ENCODE data around the gene PAGE2B. TPM values are rescaled to one million over a fixed set of nuclear protein-coding genes. Genes with fewer than 3 reads are reported as not detected.
A peak's percentile ranks its signal among the peaks of the same experiment; 100 is the strongest.

Gene PAGE2B
- total and polyA plus RNA-seq, 9 of the 15 experiments (the other 6 are each of a cell fraction or from before 2014, with no cell fraction given), result 1.8 to 36.0 (median 16.5) TPM

- TF ChIP-seq CTCFL (IDR thresholded peaks at IDR 0.05; ENCODE audit: borderline replicate concordance, insufficient read depth, low read depth, low read length, poor library complexity, severe bottlenecking) (no peak), TARDBP (IDR thresholded peaks at IDR 0.05) (no peak), EP400 (IDR thresholded peaks at IDR 0.05) (0 out of 2 replicates have a peak, but pooled peaks have one; percentile 14), PYGO2 (tag; IDR thresholded peaks at IDR 0.05) (no peak), HSF4 (CRISPR knock-in tag; IDR thresholded peaks at IDR 0.05; ENCODE audit: borderline replicate concordance) (no peak), ESRRB (CRISPR knock-in tag; IDR thresholded peaks at IDR 0.05; ENCODE audit: borderline replicate concordance) (no peak), RCOR1 (IDR thresholded peaks at IDR 0.05; ENCODE audit: borderline replicate concordance in 1 of 2, low read depth in 2 of 2, low read length in 2 of 2) (peak; percentile 64 to 79; a peak in 3 of 4 replicates), CBX5 (IDR thresholded peaks at IDR 0.05; ENCODE audit: borderline replicate concordance, low read depth) (no peak), ZKSCAN3 (CRISPR knock-in tag; IDR thresholded peaks at IDR 0.05) (no peak), FOXK1 (CRISPR knock-in tag; IDR thresholded peaks at IDR 0.05; ENCODE audit: borderline replicate concordance) (no peak), HDAC6 (IDR thresholded peaks at IDR 0.05; ENCODE audit: low read depth, low read length) (no peak), SMARCB1 (IDR thresholded peaks at IDR 0.05; ENCODE audit: insufficient read length, low read depth) (no peak), POLR2A (conservative IDR thresholded peaks at IDR 0.05) (no peak)
- TF ChIP-seq, protein P1, sequence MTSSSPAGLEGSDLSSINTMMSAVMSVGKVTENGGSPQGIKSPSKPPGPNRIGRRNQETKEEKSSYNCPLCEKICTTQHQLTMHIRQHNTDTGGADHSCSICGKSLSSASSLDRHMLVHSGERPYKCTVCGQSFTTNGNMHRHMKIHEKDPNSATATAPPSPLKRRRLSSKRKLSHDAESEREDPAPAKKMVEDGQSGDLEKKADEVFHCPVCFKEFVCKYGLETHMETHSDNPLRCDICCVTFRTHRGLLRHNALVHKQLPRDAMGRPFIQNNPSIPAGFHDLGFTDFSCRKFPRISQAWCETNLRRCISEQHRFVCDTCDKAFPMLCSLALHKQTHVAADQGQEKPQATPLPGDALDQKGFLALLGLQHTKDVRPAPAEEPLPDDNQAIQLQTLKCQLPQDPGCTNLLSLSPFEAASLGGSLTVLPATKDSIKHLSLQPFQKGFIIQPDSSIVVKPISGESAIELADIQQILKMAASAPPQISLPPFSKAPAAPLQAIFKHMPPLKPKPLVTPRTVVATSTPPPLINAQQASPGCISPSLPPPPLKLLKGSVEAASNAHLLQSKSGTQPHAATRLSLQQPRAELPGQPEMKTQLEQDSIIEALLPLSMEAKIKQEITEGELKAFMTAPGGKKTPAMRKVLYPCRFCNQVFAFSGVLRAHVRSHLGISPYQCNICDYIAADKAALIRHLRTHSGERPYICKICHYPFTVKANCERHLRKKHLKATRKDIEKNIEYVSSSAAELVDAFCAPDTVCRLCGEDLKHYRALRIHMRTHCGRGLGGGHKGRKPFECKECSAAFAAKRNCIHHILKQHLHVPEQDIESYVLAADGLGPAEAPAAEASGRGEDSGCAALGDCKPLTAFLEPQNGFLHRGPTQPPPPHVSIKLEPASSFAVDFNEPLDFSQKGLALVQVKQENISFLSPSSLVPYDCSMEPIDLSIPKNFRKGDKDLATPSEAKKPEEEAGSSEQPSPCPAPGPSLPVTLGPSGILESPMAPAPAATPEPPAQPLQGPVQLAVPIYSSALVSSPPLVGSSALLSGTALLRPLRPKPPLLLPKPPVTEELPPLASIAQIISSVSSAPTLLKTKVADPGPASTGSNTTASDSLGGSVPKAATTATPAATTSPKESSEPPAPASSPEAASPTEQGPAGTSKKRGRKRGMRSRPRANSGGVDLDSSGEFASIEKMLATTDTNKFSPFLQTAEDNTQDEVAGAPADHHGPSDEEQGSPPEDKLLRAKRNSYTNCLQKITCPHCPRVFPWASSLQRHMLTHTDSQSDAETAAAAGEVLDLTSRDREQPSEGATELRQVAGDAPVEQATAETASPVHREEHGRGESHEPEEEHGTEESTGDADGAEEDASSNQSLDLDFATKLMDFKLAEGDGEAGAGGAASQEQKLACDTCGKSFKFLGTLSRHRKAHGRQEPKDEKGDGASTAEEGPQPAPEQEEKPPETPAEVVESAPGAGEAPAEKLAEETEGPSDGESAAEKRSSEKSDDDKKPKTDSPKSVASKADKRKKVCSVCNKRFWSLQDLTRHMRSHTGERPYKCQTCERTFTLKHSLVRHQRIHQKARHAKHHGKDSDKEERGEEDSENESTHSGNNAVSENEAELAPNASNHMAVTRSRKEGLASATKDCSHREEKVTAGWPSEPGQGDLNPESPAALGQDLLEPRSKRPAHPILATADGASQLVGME (CRISPR knock-in tag; IDR thresholded peaks at IDR 0.05), result no peak
- TF ChIP-seq, protein P2, sequence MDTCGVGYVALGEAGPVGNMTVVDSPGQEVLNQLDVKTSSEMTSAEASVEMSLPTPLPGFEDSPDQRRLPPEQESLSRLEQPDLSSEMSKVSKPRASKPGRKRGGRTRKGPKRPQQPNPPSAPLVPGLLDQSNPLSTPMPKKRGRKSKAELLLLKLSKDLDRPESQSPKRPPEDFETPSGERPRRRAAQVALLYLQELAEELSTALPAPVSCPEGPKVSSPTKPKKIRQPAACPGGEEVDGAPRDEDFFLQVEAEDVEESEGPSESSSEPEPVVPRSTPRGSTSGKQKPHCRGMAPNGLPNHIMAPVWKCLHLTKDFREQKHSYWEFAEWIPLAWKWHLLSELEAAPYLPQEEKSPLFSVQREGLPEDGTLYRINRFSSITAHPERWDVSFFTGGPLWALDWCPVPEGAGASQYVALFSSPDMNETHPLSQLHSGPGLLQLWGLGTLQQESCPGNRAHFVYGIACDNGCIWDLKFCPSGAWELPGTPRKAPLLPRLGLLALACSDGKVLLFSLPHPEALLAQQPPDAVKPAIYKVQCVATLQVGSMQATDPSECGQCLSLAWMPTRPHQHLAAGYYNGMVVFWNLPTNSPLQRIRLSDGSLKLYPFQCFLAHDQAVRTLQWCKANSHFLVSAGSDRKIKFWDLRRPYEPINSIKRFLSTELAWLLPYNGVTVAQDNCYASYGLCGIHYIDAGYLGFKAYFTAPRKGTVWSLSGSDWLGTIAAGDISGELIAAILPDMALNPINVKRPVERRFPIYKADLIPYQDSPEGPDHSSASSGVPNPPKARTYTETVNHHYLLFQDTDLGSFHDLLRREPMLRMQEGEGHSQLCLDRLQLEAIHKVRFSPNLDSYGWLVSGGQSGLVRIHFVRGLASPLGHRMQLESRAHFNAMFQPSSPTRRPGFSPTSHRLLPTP (IDR thresholded peaks at IDR 0.05; ENCODE audit: borderline replicate concordance, extremely low read depth, insufficient read length), result no peak
- TF ChIP-seq, protein P3, sequence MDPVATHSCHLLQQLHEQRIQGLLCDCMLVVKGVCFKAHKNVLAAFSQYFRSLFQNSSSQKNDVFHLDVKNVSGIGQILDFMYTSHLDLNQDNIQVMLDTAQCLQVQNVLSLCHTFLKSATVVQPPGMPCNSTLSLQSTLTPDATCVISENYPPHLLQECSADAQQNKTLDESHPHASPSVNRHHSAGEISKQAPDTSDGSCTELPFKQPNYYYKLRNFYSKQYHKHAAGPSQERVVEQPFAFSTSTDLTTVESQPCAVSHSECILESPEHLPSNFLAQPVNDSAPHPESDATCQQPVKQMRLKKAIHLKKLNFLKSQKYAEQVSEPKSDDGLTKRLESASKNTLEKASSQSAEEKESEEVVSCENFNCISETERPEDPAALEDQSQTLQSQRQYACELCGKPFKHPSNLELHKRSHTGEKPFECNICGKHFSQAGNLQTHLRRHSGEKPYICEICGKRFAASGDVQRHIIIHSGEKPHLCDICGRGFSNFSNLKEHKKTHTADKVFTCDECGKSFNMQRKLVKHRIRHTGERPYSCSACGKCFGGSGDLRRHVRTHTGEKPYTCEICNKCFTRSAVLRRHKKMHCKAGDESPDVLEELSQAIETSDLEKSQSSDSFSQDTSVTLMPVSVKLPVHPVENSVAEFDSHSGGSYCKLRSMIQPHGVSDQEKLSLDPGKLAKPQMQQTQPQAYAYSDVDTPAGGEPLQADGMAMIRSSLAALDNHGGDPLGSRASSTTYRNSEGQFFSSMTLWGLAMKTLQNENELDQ (CRISPR knock-in tag; IDR thresholded peaks at IDR 0.05; ENCODE audit: borderline replicate concordance), result no peak
Observed at GRCh38 chrX:55028040-55028439, 46.8 kb upstream of the PAGE2B start (continued).
